ENCODE measurements around the gene MRGPRF. TPM values are rescaled to one million over a fixed set of nuclear protein-coding genes. Genes with fewer than 3 reads are reported as not detected.

The MRGPRF gene
- total RNA-seq, 4 donors from 2014 or later = 88.9 to 213 (median 165) TPM

DNA sequence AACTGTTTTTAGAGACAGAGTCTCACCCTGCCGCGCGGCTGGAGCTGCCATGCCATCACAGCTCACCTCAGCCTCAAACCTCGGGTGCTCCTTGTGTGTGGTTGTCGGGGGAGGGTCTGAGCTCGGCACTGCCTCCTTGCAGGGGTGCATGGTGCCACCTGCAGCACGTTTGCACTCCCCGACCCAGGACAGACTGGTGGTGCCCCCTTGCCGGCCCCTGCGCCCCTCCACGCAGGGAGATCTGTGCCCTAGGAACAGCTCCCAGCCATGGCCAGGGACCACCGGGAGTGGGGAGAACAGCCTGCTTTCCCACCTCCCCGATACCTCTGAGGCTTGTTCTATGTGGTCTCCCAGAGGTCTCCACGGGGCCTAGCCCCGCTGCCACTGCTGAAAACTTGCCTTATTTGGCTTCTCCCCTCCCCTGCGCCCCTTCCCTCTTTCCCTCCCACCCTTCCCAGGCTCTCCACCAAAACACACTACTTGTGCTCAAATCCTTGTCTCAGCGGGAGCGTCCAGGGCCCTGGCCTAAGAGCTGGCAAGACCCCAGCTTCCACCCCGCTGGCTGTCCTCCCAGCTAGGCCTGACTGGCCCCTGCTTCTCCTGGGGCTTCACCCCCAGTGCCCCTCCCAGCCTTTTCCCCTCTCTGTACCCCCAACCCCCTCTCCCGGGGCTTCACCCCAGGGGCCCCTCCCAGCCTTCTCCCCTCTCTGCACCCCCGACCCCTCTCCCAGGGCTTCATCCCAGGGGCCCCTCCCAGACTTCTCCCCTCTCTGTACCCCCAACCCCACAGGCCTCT lies 22.3 kb upstream of the MRGPRF start:
- no peaks in the 10 kb centered on the region for H3K9me3 ChIP-seq
- 39 to 63% methylated on average over 7 to 8 of the region's 21 CpGs for WGBS, 2 donors (ENCODE audit: low coverage in 1 of 2)
- peaks cover 0 to 25% (median 4%) of the 10 kb centered on the region in 3 donors for H3K4me1 ChIP-seq
- H3K27me3 ChIP-seq = no peaks in the 10 kb centered on the region
- TF ChIP-seq POLR2AphosphoS5 (IDR thresholded peaks at IDR 0.05) (no peak), POLR2A (IDR thresholded peaks at IDR 0.05) (no peak), EP300 (IDR thresholded peaks at IDR 0.05) (no peak)
- TF ChIP-seq, protein P1, sequence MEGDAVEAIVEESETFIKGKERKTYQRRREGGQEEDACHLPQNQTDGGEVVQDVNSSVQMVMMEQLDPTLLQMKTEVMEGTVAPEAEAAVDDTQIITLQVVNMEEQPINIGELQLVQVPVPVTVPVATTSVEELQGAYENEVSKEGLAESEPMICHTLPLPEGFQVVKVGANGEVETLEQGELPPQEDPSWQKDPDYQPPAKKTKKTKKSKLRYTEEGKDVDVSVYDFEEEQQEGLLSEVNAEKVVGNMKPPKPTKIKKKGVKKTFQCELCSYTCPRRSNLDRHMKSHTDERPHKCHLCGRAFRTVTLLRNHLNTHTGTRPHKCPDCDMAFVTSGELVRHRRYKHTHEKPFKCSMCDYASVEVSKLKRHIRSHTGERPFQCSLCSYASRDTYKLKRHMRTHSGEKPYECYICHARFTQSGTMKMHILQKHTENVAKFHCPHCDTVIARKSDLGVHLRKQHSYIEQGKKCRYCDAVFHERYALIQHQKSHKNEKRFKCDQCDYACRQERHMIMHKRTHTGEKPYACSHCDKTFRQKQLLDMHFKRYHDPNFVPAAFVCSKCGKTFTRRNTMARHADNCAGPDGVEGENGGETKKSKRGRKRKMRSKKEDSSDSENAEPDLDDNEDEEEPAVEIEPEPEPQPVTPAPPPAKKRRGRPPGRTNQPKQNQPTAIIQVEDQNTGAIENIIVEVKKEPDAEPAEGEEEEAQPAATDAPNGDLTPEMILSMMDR (IDR thresholded peaks at IDR 0.05) = no peak
- H3K4me3 ChIP-seq = no peak overlapping the region
- H3K36me3 ChIP-seq = no peaks in the 10 kb centered on the region
- peak overlapping the region in 3 of 4 donors; percentile 64 to 72 (median 71) for H3K27ac ChIP-seq
- ATAC-seq = peak; percentile 46

DNA sequence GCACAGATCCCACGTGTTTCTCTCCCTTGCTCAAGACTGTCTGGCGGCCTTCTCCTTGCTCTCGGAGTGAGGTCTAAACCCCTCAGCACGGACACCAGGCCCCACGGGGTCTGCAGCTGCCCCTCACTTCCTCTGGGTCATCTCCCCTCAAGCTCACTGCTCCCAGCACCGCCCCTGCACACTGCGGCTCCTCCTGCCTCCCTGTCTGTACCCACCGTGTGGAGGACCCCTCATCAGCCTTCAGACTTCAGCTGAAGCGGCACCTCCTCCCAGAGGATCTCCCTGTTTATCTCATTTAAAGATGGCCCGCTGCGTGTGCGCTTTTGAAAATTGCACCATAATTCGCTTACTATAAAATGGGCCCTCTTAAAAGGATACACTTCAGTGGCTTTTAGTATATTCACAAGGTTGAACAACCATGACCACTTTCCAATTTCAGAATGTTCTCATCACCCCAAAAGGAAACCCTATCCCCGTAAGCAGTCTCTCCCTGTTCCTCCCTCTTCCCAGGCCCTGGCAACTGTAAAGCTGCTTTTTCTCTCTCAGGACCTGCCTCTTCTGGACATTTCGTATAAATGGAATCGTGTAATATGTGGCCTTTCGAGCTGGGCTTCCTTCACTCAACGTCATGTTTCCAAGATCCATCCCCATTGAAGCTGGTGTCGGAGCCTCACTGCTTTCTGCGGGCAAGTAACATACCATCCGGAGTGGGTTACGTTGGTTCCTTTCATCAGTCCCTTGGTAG lies 21.2 kb upstream of the MRGPRF start:
- WGBS, 2 donors (ENCODE audit: low coverage in 1 of 2) = 73 to 85% methylated on average over 14 to 19 of the region's 22 CpGs
- ATAC-seq = no peak
- no peaks in the 10 kb centered on the region for H3K9me3 ChIP-seq
- no peaks in the 10 kb centered on the region for H3K36me3 ChIP-seq
- peak overlapping the region in 2 of 4 donors; percentile 29 to 64 for H3K27ac ChIP-seq
- H3K27me3 ChIP-seq = no peaks in the 10 kb centered on the region
- TF ChIP-seq POLR2AphosphoS5 (IDR thresholded peaks at IDR 0.05) = no peak
- no peak for TF ChIP-seq POLR2A (IDR thresholded peaks at IDR 0.05)
- TF ChIP-seq EP300 (IDR thresholded peaks at IDR 0.05) = no peak
- TF ChIP-seq, protein P1 (IDR thresholded peaks at IDR 0.05) = no peak
- H3K4me3 ChIP-seq = no peak overlapping the region
- H3K4me1 ChIP-seq = peaks cover 0 to 25% (median 4%) of the 10 kb centered on the region in 3 donors

DNA sequence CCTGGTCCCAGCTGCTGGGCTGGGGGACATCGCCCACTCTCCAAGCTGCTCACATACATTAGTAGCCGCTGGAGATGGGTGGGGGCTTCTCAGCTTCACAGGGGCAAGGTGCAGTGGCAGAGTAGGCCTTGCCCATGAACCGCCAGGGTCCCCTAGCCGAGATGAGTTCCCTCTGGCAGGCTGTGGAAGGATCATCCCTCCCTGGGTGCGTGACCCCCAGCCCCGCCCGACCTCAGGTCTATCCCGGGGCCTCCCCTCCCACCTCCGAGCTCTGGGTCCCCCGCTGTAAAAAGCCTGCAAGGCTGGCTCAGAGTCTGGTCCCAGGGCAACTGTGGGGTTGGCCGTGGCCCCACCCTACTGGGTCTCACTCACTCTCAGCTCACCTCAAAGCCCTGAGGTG lies 20.4 kb upstream of the MRGPRF start:
- Histone ChIP-seq H3K9me3 (no peaks in the 10 kb centered on the region), H3K4me1 (peaks cover 0 to 25% (median 4%) of the 10 kb centered on the region in 3 donors), H3K4me3 (no peak overlapping the region), H3K36me3 (no peaks in the 10 kb centered on the region), H3K27ac (no peak overlapping the region), H3K27me3 (no peaks in the 10 kb centered on the region)
- TF ChIP-seq POLR2AphosphoS5 (IDR thresholded peaks at IDR 0.05) (no peak), EP300 (IDR thresholded peaks at IDR 0.05) (no peak), POLR2A (IDR thresholded peaks at IDR 0.05) (no peak)
- TF ChIP-seq, protein P1 (IDR thresholded peaks at IDR 0.05) = no peak
- WGBS, 2 donors (ENCODE audit: low coverage in 1 of 2) = no CpG with 5 or more reads among the region's 11 CpGs
- no peak for ATAC-seq

DNA sequence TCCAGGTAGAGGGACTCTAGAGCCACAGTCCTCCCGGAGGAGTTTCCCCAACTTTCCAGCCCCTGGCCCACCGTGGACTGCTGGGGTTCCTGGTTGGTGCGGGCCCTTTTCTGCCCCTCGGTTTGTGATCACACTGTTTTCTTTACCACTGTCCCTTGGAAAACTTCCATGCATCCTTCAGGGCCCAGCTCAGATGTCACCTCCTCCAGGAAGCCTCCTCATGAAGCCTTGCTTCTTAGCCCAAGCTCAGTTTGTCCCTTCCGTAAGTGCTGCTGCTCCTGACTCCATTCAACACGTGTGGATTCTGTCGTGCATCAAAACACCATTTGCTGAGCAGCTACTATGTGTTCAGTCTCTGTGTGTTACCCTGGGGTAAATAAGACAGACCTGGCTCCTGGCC lies 19.8 kb upstream of the MRGPRF start:
- 80 to 81% methylated on average over 4 to 5 of the region's 7 CpGs for WGBS, 2 donors (ENCODE audit: low coverage in 1 of 2)
- ATAC-seq = no peak
- TF ChIP-seq POLR2AphosphoS5 (IDR thresholded peaks at IDR 0.05) = no peak
- TF ChIP-seq POLR2A (IDR thresholded peaks at IDR 0.05) = no peak
- no peak for TF ChIP-seq EP300 (IDR thresholded peaks at IDR 0.05)
- TF ChIP-seq, protein P1 (IDR thresholded peaks at IDR 0.05) = no peak
- H3K36me3 ChIP-seq = no peaks in the 10 kb centered on the region
- H3K4me3 ChIP-seq = no peak overlapping the region
- H3K4me1 ChIP-seq = peaks cover 0 to 25% (median 4%) of the 10 kb centered on the region in 3 donors
- no peaks in the 10 kb centered on the region for H3K27me3 ChIP-seq
- H3K9me3 ChIP-seq = no peaks in the 10 kb centered on the region
- no peak overlapping the region for H3K27ac ChIP-seq
